T-helper 1 cell treated with Interleukin-12 subunit alpha and Interleukin-12 subunit beta and Interleukin-4 antibody, amounts not matched to agents 30 ng/mL and 1 ng/mL, for 36 hours (primary cell): Measurements from ENCODE around the gene RDX. TPM values are rescaled to one million over a fixed set of nuclear protein-coding genes. Genes with fewer than 3 reads are reported as not detected.

Experiments used
- intact Hi-C: fragments of 100-400 bp; cut with micrococcal nuclease; formaldehyde crosslinking; loops from one replicate; pipeline ENCODE4 v1.15.1; 2024
- total RNA-seq: library from RNA; stranded (reverse); gene quantifications from 2 replicates; pipeline ENCODE4 v1.2.3, GENCODE V29; 2022

The RDX gene
- total RNA-seq, 1 donor from 2014 or later: 78.3 TPM

- intact Hi-C loops: no loop called here
Measured at GRCh38 chr11:110176366-110177085, 119.9 kb downstream of the RDX start.

- intact Hi-C loops: loop anchor here (1.0 kb wide), 2 partner anchors 228 to 259 kb away; no protein-coding TSS in a partner anchor
Measured at GRCh38 chr11:110174645-110175310, 121.6 kb downstream of the RDX start.

GRCh38 chr11:110173811-110174644 is 122.4 kb downstream of the RDX start:
- intact Hi-C loops: loop anchor here (1.0 kb wide), 2 partner anchors 228 to 259 kb away; no protein-coding TSS in a partner anchor

GRCh38 chr11:110172468-110173065 is 123.8 kb downstream of the RDX start:
- intact Hi-C loops: no loop called here

- intact Hi-C loops: no loop called here
Measured at GRCh38 chr11:110169738-110170137, 126.7 kb downstream of the RDX start.

- intact Hi-C loops: no loop called here
Measured at GRCh38 chr11:110168033-110168803, 128.2 kb downstream of the RDX start.

- intact Hi-C loops: no loop called here
Measured at GRCh38 chr11:110165039-110165925, 131.1 kb downstream of the RDX start.

GRCh38 chr11:110162216-110162615 is 134.2 kb downstream of the RDX start:
- intact Hi-C loops: no loop called here

- intact Hi-C loops: no loop called here
Measured at GRCh38 chr11:110161061-110161460, 135.4 kb downstream of the RDX start.

GRCh38 chr11:110160437-110160836 is 136.0 kb downstream of the RDX start:
- intact Hi-C loops: no loop called here

- intact Hi-C loops: no loop called here
Measured at GRCh38 chr11:110160016-110160415, 136.4 kb downstream of the RDX start.

- intact Hi-C loops: no loop called here
Measured at GRCh38 chr11:110159476-110159875, 136.9 kb downstream of the RDX start.

- intact Hi-C loops: no loop called here
Measured at GRCh38 chr11:110158317-110159200, 137.9 kb downstream of the RDX start.

- intact Hi-C loops: no loop called here
Measured at GRCh38 chr11:110156503-110156902, 139.9 kb downstream of the RDX start.

GRCh38 chr11:110153474-110153873 is 142.9 kb downstream of the RDX start:
- intact Hi-C loops: no loop called here

GRCh38 chr11:110152199-110152598 is 144.2 kb downstream of the RDX start:
- intact Hi-C loops: no loop called here

- intact Hi-C loops: no loop called here
Measured at GRCh38 chr11:110148775-110149744, 147.4 kb downstream of the RDX start.
